ENCODE results near the gene PWWP2A.

DNA sequence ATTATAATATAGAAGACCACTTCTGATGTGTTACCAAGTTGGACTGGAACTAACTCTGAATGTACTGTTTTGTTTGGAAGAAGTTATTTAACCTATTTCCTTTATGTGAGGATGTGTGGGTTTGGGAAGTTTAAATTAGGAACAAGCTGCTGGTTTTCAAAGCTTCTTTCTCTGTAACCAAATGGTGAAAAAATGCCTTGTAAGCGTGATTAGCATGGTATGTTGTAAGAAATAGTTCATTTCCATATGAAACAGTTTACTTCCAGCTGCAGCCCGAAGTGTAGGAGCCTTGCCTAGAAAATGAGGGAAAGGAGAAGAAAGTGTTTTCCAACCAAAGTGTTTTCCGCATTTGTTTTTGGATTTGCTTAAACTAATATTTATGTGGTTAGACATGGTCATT lies 74.3 kb downstream of the PWWP2A start:
- TF ChIP-seq POLR2A (IDR thresholded peaks at IDR 0.05; ENCODE audit: low read depth, low read length) (no peak), PAX5 (IDR thresholded peaks at IDR 0.05; ENCODE audit: insufficient read depth, low read length, severe bottlenecking) (no peak), TAF1 (IDR thresholded peaks at IDR 0.05; ENCODE audit: low read depth, low read length) (no peak), POLR2AphosphoS5 (IDR thresholded peaks at IDR 0.05; ENCODE audit: low read depth, low read length) (no peak)
